ENCODE data around the gene ME3.

DNA sequence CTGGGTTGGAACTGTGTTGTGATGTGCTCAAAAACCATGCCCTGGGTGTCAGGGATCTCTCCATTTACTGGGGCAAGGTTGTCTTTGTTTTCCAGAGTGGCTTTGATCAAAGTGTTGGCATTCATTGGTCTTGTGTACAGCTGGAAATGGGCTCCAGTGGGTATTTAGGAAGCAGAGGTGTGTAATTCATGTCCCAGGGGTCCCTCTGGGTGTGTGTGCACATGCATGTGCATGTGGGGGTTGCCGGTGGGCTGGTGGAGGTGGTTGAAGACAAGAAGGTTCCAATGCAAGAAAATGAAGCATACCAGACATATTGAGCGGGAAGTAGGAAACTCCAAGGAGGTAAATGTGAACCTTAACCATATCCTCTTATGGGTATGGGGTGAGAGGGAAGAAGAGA is 121.7 kb downstream of the ME3 start:
- TF ChIP-seq, protein P1, sequence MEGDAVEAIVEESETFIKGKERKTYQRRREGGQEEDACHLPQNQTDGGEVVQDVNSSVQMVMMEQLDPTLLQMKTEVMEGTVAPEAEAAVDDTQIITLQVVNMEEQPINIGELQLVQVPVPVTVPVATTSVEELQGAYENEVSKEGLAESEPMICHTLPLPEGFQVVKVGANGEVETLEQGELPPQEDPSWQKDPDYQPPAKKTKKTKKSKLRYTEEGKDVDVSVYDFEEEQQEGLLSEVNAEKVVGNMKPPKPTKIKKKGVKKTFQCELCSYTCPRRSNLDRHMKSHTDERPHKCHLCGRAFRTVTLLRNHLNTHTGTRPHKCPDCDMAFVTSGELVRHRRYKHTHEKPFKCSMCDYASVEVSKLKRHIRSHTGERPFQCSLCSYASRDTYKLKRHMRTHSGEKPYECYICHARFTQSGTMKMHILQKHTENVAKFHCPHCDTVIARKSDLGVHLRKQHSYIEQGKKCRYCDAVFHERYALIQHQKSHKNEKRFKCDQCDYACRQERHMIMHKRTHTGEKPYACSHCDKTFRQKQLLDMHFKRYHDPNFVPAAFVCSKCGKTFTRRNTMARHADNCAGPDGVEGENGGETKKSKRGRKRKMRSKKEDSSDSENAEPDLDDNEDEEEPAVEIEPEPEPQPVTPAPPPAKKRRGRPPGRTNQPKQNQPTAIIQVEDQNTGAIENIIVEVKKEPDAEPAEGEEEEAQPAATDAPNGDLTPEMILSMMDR (conservative IDR thresholded peaks at IDR 0.05 in 1 of 2, IDR thresholded peaks at IDR 0.05 in 1 of 2; ENCODE audit: low read depth in 1 of 2, low read length in 2 of 2) = no peak
- no peak for TF ChIP-seq EZH2 (IDR thresholded peaks at IDR 0.05; ENCODE audit: low read length, missing control alignments)

All from fibroblast of lung (primary cell).